Liver (tissue), 9 donors: Measurements from ENCODE around the gene STYXL2. TPM values are rescaled to one million over a fixed set of nuclear protein-coding genes. Genes with fewer than 3 reads are reported as not detected.

Experiments
- DNase-seq: peaks from one replicate; pipeline ENCODE4 v3.0.0-alpha.2; 2017; ENCODE audit warnings: low spot score
- H3K27ac ChIP-seq, 2 donors: one replicate each; pipeline ENCODE4 v1.7.0; 2013; ENCODE audit warnings: inconsistent platforms in 2 of 2, low read length in 2 of 2, control low read depth in 1 of 2, low read depth in 1 of 2, mild to moderate bottlenecking in 1 of 2
- H3K27me3 ChIP-seq, 4 donors: one replicate each; pipeline versions ENCODE4 v1.6.1 to v1.7.0; 2013; ENCODE audit warnings: low read length in 3 of 4, inconsistent platforms in 1 of 4, mild to moderate bottlenecking in 1 of 4, moderate library complexity in 1 of 4; ENCODE audit not compliant: control insufficient read depth in 4 of 4, insufficient read depth in 4 of 4
- H3K36me3 ChIP-seq, 4 donors: one replicate each; pipeline versions ENCODE4 v1.6.1 to v1.7.0; 2013; ENCODE audit warnings: low read length in 3 of 4, mild to moderate bottlenecking in 3 of 4, low read depth in 1 of 4, moderate library complexity in 1 of 4; ENCODE audit not compliant: control insufficient read depth in 4 of 4, insufficient read depth in 3 of 4
- H3K4me1 ChIP-seq, 4 donors: one replicate each; pipeline versions ENCODE4 v1.6.1 to v1.7.0; 2013; ENCODE audit warnings: low read length in 3 of 4, mild to moderate bottlenecking in 3 of 4, moderate library complexity in 1 of 4; ENCODE audit not compliant: control insufficient read depth in 4 of 4, insufficient read depth in 4 of 4
- H3K4me3 ChIP-seq, 3 donors: one replicate each; pipeline versions ENCODE4 v1.6.1 to v1.7.0; 2013; ENCODE audit warnings: low read length in 3 of 3, control low read depth in 1 of 3, low read depth in 1 of 3, mild to moderate bottlenecking in 1 of 3
- H3K9ac ChIP-seq, 2 donors: one replicate each; pipeline ENCODE4 v1.7.0; 2013; ENCODE audit warnings: low read length in 2 of 2, mild to moderate bottlenecking in 2 of 2, moderate library complexity in 2 of 2, control low read depth in 1 of 2, low read depth in 1 of 2
- H3K9me3 ChIP-seq, 4 donors: one replicate each; pipeline versions ENCODE4 v1.6.1 to v1.7.0; 2013; ENCODE audit warnings: low read length in 3 of 4; ENCODE audit not compliant: control insufficient read depth in 4 of 4
- FOXA1 ChIP-seq: IDR thresholded peaks from 2 replicates; pipeline ENCODE4 v1.6.1; 2016; ENCODE audit warnings: antibody characterized with exemption
- FOXA2 ChIP-seq: IDR thresholded peaks from 2 replicates; pipeline ENCODE4 v1.6.1; 2016; ENCODE audit warnings: antibody characterized with exemption
- GABPA ChIP-seq, 2 donors: IDR thresholded peaks in 1 of 2; conservative IDR thresholded peaks in 1 of 2; 2 replicates each; pipeline ENCODE4 v1.6.1; 2016; ENCODE audit warnings: antibody characterized with exemption in 2 of 2, mild to moderate bottlenecking in 1 of 2, moderate library complexity in 1 of 2
- HNF4A ChIP-seq, 2 donors: conservative IDR thresholded peaks; 2 replicates each; pipeline ENCODE4 v1.6.1; 2016; ENCODE audit warnings: antibody characterized with exemption in 2 of 2, mild to moderate bottlenecking in 2 of 2
- HNF4G ChIP-seq: IDR thresholded peaks from 2 replicates; pipeline ENCODE4 v1.6.1; 2016; ENCODE audit warnings: antibody characterized with exemption
- JUND ChIP-seq, 2 donors: IDR thresholded peaks; 2 replicates each; pipeline ENCODE4 v1.6.1; 2016; ENCODE audit warnings: antibody characterized with exemption in 2 of 2
- RXRA ChIP-seq, 2 donors: IDR thresholded peaks; 2 replicates each; pipeline ENCODE4 v1.6.1; 2017 to 2018; ENCODE audit warnings: antibody characterized with exemption in 2 of 2, mild to moderate bottlenecking in 1 of 2
- SP1 ChIP-seq: IDR thresholded peaks from 2 replicates; pipeline ENCODE4 v1.6.1; 2018; ENCODE audit warnings: antibody characterized with exemption, mild to moderate bottlenecking
- TAF1 ChIP-seq: conservative IDR thresholded peaks from 2 replicates; pipeline ENCODE4 v1.6.1; 2016; ENCODE audit warnings: antibody characterized with exemption, mild to moderate bottlenecking
- YY1 ChIP-seq: IDR thresholded peaks from 2 replicates; pipeline ENCODE4 v1.6.1; 2016; ENCODE audit warnings: antibody characterized with exemption, mild to moderate bottlenecking
- WGBS: extraction: QIAGEN DNeasy Blood & Tissue Kit; methylation state at CpG from one replicate; pipeline ENCODE4 v1.1.7; 2013; 5-methylcytosine and 5-hydroxymethylcytosine counted together
- polyA plus RNA-seq, 2 donors: library from polyadenylated mRNA; stranded (reverse) in 1 of 2; unstranded in 1 of 2; fragments of 200-250 nt in 1 of 2; fragments of >200 nt in 1 of 2; fragmentation: Nextera tagmentation in 1 of 2; extraction: Ambion mirVana in 1 of 2; gene quantifications; one replicate each; pipeline versions ENCODE4 v1.2.1 to v1.2.3, GENCODE V29; 2013 to 2015
- total RNA-seq, 2 donors: library from RNA; depleted of rRNA; stranded (reverse); fragments of >200 nt; gene quantifications; one replicate each; pipeline ENCODE4 v1.2.3, GENCODE V29; 2014
- TF ChIP-seq, protein P1 (sequence below): IDR thresholded peaks from 2 replicates; pipeline ENCODE4 v1.6.1; 2016; ENCODE audit warnings: antibody characterized with exemption
- TF ChIP-seq, protein P2 (sequence below): IDR thresholded peaks from 2 replicates; pipeline ENCODE4 v1.6.1; 2016; ENCODE audit warnings: antibody characterized with exemption, mild to moderate bottlenecking
- TF ChIP-seq, protein P3 (sequence below): IDR thresholded peaks from 2 replicates; pipeline ENCODE4 v1.6.1; 2016; ENCODE audit warnings: antibody characterized with exemption
- TF ChIP-seq, protein P4 (sequence below): IDR thresholded peaks from 2 replicates; pipeline ENCODE4 v1.6.1; 2016; ENCODE audit warnings: antibody characterized with exemption
- donor health status: healthy.
- donor health status: healthy.
- donor health status: healthy.
- donor health status: healthy.
- donor health status: healthy.

Gene STYXL2
- total and polyA plus RNA-seq, 4 donors: 0.28 TPM; not detected in 3

DNA sequence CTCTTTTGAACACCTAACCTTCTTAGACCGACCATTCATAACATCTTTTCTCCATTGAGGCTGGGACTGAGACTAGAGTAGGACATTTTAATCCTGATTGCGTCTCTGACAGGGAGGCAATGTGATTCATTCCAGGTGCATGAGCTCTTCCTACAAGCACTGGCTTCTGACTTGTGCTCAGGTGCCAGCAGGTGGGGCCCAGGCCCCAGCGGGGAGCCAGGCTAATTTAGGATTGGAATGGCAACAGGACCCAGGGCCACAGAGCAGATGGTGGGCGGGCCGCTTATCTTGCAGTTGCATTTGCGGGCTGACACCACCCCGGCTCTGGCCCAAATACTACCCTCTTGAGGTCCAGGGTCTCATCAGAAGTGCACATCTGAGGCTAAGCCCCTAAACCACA lies 7.8 kb upstream of the STYXL2 start:
- Histone ChIP-seq H3K27ac (no peak overlapping the region), H3K9me3 (no peaks in the 10 kb centered on the region), H3K27me3 (peaks cover 0 to 4% (median 0%) of the 10 kb centered on the region in 4 donors), H3K36me3 (no peaks in the 10 kb centered on the region), H3K4me3 (no peak overlapping the region), H3K4me1 (no peaks in the 10 kb centered on the region), H3K9ac (no peak overlapping the region)
- no peak for TF ChIP-seq FOXA2
- TF ChIP-seq YY1: no peak
- no peak for TF ChIP-seq TAF1
- no peak for TF ChIP-seq GABPA (IDR thresholded peaks at IDR 0.05 in 1 of 2, conservative IDR thresholded peaks at IDR 0.05 in 1 of 2)
- no peak for TF ChIP-seq RXRA (IDR thresholded peaks at IDR 0.05)
- TF ChIP-seq, protein P1, sequence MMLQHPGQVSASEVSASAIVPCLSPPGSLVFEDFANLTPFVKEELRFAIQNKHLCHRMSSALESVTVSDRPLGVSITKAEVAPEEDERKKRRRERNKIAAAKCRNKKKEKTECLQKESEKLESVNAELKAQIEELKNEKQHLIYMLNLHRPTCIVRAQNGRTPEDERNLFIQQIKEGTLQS: no peak
- TF ChIP-seq, protein P2, sequence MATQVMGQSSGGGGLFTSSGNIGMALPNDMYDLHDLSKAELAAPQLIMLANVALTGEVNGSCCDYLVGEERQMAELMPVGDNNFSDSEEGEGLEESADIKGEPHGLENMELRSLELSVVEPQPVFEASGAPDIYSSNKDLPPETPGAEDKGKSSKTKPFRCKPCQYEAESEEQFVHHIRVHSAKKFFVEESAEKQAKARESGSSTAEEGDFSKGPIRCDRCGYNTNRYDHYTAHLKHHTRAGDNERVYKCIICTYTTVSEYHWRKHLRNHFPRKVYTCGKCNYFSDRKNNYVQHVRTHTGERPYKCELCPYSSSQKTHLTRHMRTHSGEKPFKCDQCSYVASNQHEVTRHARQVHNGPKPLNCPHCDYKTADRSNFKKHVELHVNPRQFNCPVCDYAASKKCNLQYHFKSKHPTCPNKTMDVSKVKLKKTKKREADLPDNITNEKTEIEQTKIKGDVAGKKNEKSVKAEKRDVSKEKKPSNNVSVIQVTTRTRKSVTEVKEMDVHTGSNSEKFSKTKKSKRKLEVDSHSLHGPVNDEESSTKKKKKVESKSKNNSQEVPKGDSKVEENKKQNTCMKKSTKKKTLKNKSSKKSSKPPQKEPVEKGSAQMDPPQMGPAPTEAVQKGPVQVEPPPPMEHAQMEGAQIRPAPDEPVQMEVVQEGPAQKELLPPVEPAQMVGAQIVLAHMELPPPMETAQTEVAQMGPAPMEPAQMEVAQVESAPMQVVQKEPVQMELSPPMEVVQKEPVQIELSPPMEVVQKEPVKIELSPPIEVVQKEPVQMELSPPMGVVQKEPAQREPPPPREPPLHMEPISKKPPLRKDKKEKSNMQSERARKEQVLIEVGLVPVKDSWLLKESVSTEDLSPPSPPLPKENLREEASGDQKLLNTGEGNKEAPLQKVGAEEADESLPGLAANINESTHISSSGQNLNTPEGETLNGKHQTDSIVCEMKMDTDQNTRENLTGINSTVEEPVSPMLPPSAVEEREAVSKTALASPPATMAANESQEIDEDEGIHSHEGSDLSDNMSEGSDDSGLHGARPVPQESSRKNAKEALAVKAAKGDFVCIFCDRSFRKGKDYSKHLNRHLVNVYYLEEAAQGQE: no peak
- TF ChIP-seq HNF4G: no peak
- TF ChIP-seq, protein P3, sequence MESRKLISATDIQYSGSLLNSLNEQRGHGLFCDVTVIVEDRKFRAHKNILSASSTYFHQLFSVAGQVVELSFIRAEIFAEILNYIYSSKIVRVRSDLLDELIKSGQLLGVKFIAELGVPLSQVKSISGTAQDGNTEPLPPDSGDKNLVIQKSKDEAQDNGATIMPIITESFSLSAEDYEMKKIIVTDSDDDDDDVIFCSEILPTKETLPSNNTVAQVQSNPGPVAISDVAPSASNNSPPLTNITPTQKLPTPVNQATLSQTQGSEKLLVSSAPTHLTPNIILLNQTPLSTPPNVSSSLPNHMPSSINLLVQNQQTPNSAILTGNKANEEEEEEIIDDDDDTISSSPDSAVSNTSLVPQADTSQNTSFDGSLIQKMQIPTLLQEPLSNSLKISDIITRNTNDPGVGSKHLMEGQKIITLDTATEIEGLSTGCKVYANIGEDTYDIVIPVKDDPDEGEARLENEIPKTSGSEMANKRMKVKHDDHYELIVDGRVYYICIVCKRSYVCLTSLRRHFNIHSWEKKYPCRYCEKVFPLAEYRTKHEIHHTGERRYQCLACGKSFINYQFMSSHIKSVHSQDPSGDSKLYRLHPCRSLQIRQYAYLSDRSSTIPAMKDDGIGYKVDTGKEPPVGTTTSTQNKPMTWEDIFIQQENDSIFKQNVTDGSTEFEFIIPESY: no peak
- no peak for TF ChIP-seq HNF4A (conservative IDR thresholded peaks at IDR 0.05)
- TF ChIP-seq SP1: no peak
- 87% methylated on average over 7 of the region's 7 CpGs for WGBS
- no peak for DNase-seq

DNA sequence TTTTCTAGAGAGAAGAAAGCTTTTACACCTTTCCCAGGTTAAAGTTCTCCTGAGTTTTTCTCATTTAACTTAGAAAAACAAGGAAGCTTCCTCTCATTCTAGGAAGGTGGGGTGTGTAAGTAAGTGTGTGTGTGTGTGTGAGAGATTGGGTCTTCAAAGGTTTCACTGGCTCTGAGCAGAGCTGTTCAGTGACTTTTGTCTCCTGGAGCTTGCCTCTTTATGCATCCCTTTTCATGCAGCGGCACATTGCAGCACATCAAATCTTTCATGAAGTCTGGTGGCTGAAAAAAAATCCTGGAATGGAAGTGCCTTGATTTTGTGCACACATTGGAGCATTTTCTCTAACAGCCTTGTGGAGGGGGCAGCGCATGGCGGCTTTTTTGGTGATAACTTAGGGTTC lies 7.1 kb upstream of the STYXL2 start:
- Histone ChIP-seq H3K4me3 (no peak overlapping the region), H3K9me3 (no peaks in the 10 kb centered on the region), H3K27ac (no peak overlapping the region), H3K36me3 (no peaks in the 10 kb centered on the region), H3K9ac (no peak overlapping the region), H3K4me1 (no peaks in the 10 kb centered on the region), H3K27me3 (peaks cover 0 to 1% (median 0%) of the 10 kb centered on the region in 4 donors)
- DNase-seq: no peak
- WGBS: 65% methylated on average over 3 of the region's 3 CpGs
- no peak for TF ChIP-seq HNF4A (conservative IDR thresholded peaks at IDR 0.05)
- TF ChIP-seq FOXA1: no peak
- no peak for TF ChIP-seq SP1
- TF ChIP-seq, protein P1: no peak
- TF ChIP-seq, protein P4, sequence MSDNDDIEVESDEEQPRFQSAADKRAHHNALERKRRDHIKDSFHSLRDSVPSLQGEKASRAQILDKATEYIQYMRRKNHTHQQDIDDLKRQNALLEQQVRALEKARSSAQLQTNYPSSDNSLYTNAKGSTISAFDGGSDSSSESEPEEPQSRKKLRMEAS: no peak
- TF ChIP-seq JUND (IDR thresholded peaks at IDR 0.05): no peak
